CD4-positive, CD25-positive, alpha-beta regulatory T cell (primary cell): Measurements from ENCODE around the gene MARCHF11. TPM values are rescaled to one million over a fixed set of nuclear protein-coding genes. Genes with fewer than 3 reads are reported as not detected.
A peak's percentile ranks its signal among the peaks of the same experiment; 100 is the strongest.

Experiments used
- ATAC-seq, 2 donors: fragments of 150-1000 bp; cut with Tn5 transposase; one replicate each; pipeline ENCODE4 v1.10.0; 2021; ENCODE audit warnings: low read depth in 2 of 2, moderate number of reproducible peaks in 2 of 2, moderate library complexity in 1 of 2
- DNase-seq, 3 donors: peaks; one replicate each; pipeline versions ENCODE4 v3.0.0 to v3.0.0-alpha.2; 2012 to 2022; ENCODE audit warnings: mixed read lengths in 1 of 3
- H3K27ac ChIP-seq: one replicate; pipeline ENCODE4 v1.7.0; 2013; ENCODE audit warnings: mild to moderate bottlenecking, low read length; ENCODE audit not compliant: insufficient read depth, poor library complexity, severe bottlenecking
- H3K27me3 ChIP-seq: one replicate; pipeline ENCODE4 v1.7.0; 2013; ENCODE audit warnings: low read length; ENCODE audit not compliant: control insufficient read depth, insufficient read depth
- H3K36me3 ChIP-seq: one replicate; pipeline ENCODE4 v1.7.0; 2013; ENCODE audit warnings: mild to moderate bottlenecking, low read length, moderate library complexity; ENCODE audit not compliant: control insufficient read depth, insufficient read depth
- H3K4me1 ChIP-seq: 2 replicates; pipeline ENCODE4 v1.7.0; 2013; ENCODE audit warnings: mild to moderate bottlenecking, low read length; ENCODE audit not compliant: insufficient read depth, control insufficient read depth, poor library complexity, severe bottlenecking
- H3K4me3 ChIP-seq: one replicate; pipeline ENCODE4 v1.7.0; 2013; ENCODE audit warnings: low read depth, mild to moderate bottlenecking, low read length, moderate library complexity
- H3K9me3 ChIP-seq, 2 experiments: 1 replicate in 1 of 2; 2 replicates in 1 of 2; pipeline ENCODE4 v1.7.0; 2013; ENCODE audit warnings: low read length in 2 of 2, mild to moderate bottlenecking in 1 of 2, moderate library complexity in 1 of 2; ENCODE audit not compliant: control insufficient read depth in 2 of 2
- H3K27ac Mint-ChIP-seq, 3 donors: one replicate each; pipeline ENCODE4 v1.8.0; 2020 to 2022; ENCODE audit warnings: mild to moderate bottlenecking in 3 of 3, mixed read lengths in 3 of 3, moderate library complexity in 2 of 3
- H3K27me3 Mint-ChIP-seq: one replicate; pipeline ENCODE4 v1.8.0; 2022; ENCODE audit warnings: mild to moderate bottlenecking, mixed read lengths
- H3K36me3 Mint-ChIP-seq: one replicate; pipeline ENCODE4 v1.8.0; 2020; ENCODE audit warnings: mixed read lengths
- H3K4me1 Mint-ChIP-seq, 4 donors: one replicate each; pipeline ENCODE4 v1.8.0; 2020 to 2022; ENCODE audit warnings: mixed read lengths in 4 of 4, mild to moderate bottlenecking in 1 of 4
- H3K4me3 Mint-ChIP-seq, 4 donors: one replicate each; pipeline ENCODE4 v1.8.0; 2020 to 2022; ENCODE audit warnings: mild to moderate bottlenecking in 4 of 4, mixed read lengths in 4 of 4, moderate library complexity in 3 of 4
- H3K9me3 Mint-ChIP-seq, 7 donors: one replicate each; pipeline ENCODE4 v1.8.0; 2020 to 2022; ENCODE audit warnings: mixed read lengths in 7 of 7, mild to moderate bottlenecking in 3 of 7, moderate library complexity in 2 of 7
- polyA plus RNA-seq, 4 donors: library from polyadenylated mRNA; unstranded; fragments of 300-500 nt; fragmentation: Illumina TruSeq; gene quantifications; one replicate each; pipeline ENCODE4 v1.2.3, GENCODE V29; 2021
- total RNA-seq: library from RNA; stranded (reverse); gene quantifications from one replicate; pipeline ENCODE4 v1.2.3, GENCODE V29; 2022

The MARCHF11 gene, protein sequence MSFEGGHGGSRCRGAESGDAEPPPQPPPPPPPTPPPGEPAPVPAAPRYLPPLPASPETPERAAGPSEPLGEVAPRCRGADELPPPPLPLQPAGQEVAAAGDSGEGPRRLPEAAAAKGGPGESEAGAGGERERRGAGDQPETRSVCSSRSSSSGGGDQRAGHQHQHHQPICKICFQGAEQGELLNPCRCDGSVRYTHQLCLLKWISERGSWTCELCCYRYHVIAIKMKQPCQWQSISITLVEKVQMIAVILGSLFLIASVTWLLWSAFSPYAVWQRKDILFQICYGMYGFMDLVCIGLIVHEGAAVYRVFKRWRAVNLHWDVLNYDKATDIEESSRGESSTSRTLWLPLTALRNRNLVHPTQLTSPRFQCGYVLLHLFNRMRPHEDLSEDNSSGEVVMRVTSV
- total RNA-seq (not detected), polyA plus RNA-seq (not detected)

DNA sequence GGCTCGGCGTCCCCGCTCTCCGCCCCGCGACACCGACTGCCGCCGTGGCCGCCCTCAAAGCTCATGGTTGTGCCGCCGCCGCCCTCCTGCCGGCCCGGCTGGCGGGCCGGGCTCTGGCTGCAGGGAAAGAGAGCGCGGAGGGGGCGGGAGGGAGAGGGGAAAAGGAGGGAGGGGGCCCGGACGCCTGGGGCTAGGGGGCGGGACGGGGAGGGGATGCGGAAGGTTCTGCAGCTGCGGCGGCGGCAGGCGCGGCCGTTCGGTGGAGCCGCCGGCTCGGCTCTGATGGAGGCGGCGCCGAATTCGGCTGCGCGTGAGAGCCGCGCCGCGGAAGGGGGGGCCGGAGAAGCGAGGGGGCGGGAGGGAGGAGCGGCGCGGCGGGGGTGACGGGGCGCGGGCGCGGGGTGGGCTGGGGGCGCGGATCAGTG lies at the start of gene MARCHF11:
TSS of gene MARCHF11 (minus strand) at position 281 of the 425 bp plus-strand sequence. CDS start at position 65, 216 bp downstream.
- peaks cover 0 to 4% of the 10 kb centered on the region in 2 experiments for H3K9me3 ChIP-seq
- peaks cover 16% of the 10 kb centered on the region for H3K27me3 ChIP-seq
- H3K36me3 Mint-ChIP-seq = peaks cover 3% of the 10 kb centered on the region
- H3K27ac Mint-ChIP-seq = no peak within 1 kb of the TSS
- DNase-seq = no peak
- H3K27me3 Mint-ChIP-seq = peaks cover 31% of the 10 kb centered on the region
- no peak for ATAC-seq
- peaks cover 0 to 6% (median 2%) of the 10 kb centered on the region in 4 donors for H3K4me1 Mint-ChIP-seq
- H3K36me3 ChIP-seq = no peaks in the 10 kb centered on the region
- peaks cover 0 to 15% (median 3%) of the 10 kb centered on the region in 7 donors for H3K9me3 Mint-ChIP-seq
- H3K4me1 ChIP-seq = no peaks in the 10 kb centered on the region
- no peak within 1 kb of the TSS for H3K27ac ChIP-seq
- no peak within 1 kb of the TSS for H3K4me3 Mint-ChIP-seq
- H3K4me3 ChIP-seq = no peak within 1 kb of the TSS

DNA sequence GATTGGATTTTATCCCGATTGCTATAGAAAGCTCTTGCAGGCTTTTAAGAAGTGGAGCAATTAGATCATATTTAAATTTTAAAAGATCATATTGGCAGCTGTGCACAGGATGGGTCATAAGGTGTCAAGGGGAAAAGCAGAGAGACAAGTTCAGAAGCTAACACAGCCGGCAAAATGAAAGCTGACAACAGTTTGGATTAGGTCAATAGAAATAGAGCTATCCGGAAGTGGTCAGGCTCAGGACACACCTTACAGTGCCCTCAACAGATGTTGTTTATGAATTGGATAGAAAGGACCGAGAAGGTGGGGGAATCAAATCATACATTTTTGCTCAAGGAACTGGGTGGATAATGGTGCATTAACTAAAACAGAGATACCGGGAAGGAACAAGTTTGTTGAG lies 46.3 kb upstream of the MARCHF11 start:
- H3K9me3 ChIP-seq = no peaks in the 10 kb centered on the region
- ATAC-seq (no peak), DNase-seq (no peak)
- no peak overlapping the region for H3K27ac ChIP-seq
- H3K27ac Mint-ChIP-seq = no peak overlapping the region
- H3K4me3 ChIP-seq = no peak overlapping the region
- H3K27me3 Mint-ChIP-seq = peaks cover 6% of the 10 kb centered on the region
- H3K9me3 Mint-ChIP-seq = peaks cover 0 to 4% (median 0%) of the 10 kb centered on the region in 7 donors
- no peaks in the 10 kb centered on the region for H3K27me3 ChIP-seq
- no peak overlapping the region for H3K4me3 Mint-ChIP-seq
- no peaks in the 10 kb centered on the region for H3K4me1 ChIP-seq
- no peaks in the 10 kb centered on the region for H3K4me1 Mint-ChIP-seq
- no peaks in the 10 kb centered on the region for H3K36me3 Mint-ChIP-seq
- H3K36me3 ChIP-seq = no peaks in the 10 kb centered on the region

DNA sequence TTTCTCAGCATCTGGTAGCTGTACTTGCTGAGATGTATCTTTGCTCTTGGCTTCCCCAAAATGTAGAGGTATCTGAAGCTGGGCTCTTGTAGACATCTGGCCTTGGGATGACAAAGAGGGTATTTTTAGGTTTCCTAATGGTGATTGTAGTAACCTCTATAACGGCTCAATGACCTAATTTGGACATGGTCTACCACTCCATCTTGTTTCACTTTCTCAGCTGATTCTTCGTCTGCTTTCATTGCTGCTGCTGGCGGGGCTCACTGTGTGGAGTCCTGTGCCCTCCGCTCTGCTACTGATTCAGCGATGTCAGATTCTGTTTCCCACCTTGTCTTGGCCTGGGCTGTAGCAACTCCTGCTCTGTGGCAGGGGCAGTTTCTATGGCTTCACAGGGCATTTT lies 12.7 kb upstream of the MARCHF11 start:
- peaks cover 0 to 6% (median 2%) of the 10 kb centered on the region in 7 donors for H3K9me3 Mint-ChIP-seq
- no peak for DNase-seq
- H3K36me3 ChIP-seq = no peaks in the 10 kb centered on the region
- H3K4me3 ChIP-seq = no peak overlapping the region
- H3K27me3 Mint-ChIP-seq = no peaks in the 10 kb centered on the region
- H3K36me3 Mint-ChIP-seq = no peaks in the 10 kb centered on the region
- H3K27ac ChIP-seq = no peak overlapping the region
- H3K27me3 ChIP-seq = no peaks in the 10 kb centered on the region
- no peaks in the 10 kb centered on the region for H3K9me3 ChIP-seq
- H3K4me3 Mint-ChIP-seq = no peak overlapping the region
- no peaks in the 10 kb centered on the region for H3K4me1 ChIP-seq
- no peaks in the 10 kb centered on the region for H3K4me1 Mint-ChIP-seq
- H3K27ac Mint-ChIP-seq = no peak overlapping the region
- no peak for ATAC-seq

DNA sequence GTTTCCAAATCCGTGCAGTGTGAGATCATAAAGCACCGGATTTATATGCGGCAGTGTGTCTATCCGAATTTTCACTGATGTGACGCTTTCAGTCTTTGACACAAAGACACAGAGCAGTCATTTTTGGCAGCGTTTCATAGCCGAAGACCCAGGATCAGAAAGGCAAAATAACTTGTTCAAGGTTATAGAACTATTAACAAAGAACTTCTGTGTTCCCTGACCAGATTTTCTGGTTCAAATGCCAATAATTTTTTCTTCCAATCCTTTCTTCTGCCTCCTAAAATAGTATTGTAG lies 1.1 kb upstream of the MARCHF11 start:
- H3K4me1 ChIP-seq = no peaks in the 10 kb centered on the region
- no peak for DNase-seq
- Mint-ChIP-seq H3K4me3 (no peak overlapping the region), H3K4me1 (peaks cover 0 to 6% (median 2%) of the 10 kb centered on the region in 4 donors), H3K9me3 (peaks cover 0 to 15% (median 3%) of the 10 kb centered on the region in 7 donors), H3K27me3 (peaks cover 31% of the 10 kb centered on the region), H3K27ac (no peak overlapping the region), H3K36me3 (peaks cover 3% of the 10 kb centered on the region)
- no peaks in the 10 kb centered on the region for H3K36me3 ChIP-seq
- H3K27me3 ChIP-seq = peaks cover 16% of the 10 kb centered on the region
- no peak overlapping the region for H3K4me3 ChIP-seq
- H3K27ac ChIP-seq = no peak overlapping the region
- no peak for ATAC-seq
- H3K9me3 ChIP-seq = peaks cover 0 to 4% of the 10 kb centered on the region in 2 experiments

DNA sequence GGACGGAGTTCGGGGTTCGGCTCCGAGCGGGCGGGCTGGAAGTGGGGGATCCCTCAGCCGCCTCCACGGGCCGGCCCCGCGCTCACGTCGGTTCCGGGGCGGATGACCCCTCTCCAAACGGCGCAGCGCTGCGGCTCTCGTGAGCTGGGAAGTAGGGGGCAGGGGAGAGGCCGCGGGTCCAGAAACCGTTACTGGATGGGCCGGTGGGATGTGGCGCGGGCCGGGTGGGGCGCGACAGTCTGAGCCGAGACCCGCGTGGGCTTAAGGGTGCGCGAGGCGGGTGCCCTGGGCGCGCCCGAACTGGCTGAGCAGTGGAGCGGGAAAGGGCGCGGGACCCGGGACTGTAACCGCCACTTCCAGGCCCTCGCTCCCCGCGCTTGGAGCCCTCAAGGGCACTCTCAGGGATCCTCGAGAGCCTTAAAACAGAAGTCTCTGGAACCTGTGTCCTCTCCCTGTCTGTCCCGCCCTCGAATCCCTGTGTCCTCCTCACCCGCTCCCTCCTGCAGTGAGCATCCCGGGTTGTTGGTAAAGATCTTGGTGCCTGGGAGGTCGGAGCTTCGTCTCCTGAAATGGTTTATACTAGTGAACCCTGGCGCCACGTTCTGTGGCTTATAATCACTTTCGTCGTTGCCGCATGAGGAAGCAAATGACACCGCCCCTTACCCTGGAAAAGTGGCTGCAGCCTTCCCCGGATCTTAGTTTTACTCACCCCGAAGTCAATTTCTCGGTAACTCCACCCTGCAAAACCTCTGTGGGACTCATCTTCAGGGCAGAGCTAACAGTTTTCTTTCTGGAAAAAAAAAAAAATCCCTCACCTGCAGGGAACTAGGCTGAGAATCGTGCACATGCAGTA lies 571 bp upstream of the MARCHF11 start:
- Mint-ChIP-seq H3K4me3 (no peak overlapping the region), H3K27ac (no peak overlapping the region), H3K4me1 (peaks cover 0 to 6% (median 2%) of the 10 kb centered on the region in 4 donors), H3K36me3 (peaks cover 3% of the 10 kb centered on the region), H3K27me3 (peaks cover 31% of the 10 kb centered on the region), H3K9me3 (peaks cover 0 to 15% (median 3%) of the 10 kb centered on the region in 7 donors)
- Histone ChIP-seq H3K9me3 (peaks cover 0 to 4% of the 10 kb centered on the region in 2 experiments), H3K4me3 (no peak overlapping the region), H3K27me3 (peaks cover 16% of the 10 kb centered on the region), H3K4me1 (no peaks in the 10 kb centered on the region), H3K36me3 (no peaks in the 10 kb centered on the region), H3K27ac (no peak overlapping the region)
- no peak for ATAC-seq
- no peak for DNase-seq

DNA sequence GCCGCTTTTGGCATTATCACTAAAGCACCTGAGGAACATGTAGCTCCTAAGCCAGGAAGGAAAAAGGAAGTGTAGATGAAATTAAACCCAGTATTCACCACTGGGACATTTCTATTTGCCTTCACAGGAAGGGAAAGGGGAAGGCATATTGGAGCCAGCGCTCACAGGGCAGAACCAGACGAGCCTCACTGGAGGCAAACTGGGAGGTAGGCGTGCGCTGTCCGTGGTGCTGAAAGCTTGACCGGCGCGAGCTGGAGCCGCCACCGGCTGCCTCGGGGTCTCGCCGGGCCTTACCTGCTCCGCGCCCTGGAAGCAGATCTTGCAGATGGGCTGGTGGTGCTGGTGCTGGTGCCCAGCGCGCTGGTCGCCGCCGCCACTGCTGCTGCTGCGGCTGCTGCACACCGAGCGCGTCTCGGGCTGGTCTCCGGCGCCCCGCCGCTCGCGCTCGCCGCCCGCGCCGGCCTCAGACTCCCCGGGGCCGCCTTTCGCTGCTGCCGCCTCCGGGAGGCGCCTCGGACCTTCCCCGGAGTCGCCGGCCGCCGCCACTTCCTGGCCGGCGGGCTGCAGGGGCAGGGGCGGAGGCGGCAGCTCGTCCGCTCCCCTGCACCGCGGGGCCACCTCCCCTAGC lies 732 bp downstream of the MARCHF11 start:
- Mint-ChIP-seq H3K27me3 (peaks cover 31% of the 10 kb centered on the region), H3K4me3 (no peak overlapping the region), H3K36me3 (peaks cover 3% of the 10 kb centered on the region), H3K4me1 (peaks cover 0 to 6% (median 2%) of the 10 kb centered on the region in 4 donors), H3K27ac (no peak overlapping the region), H3K9me3 (peaks cover 0 to 15% (median 5%) of the 10 kb centered on the region in 7 donors)
- Histone ChIP-seq H3K27ac (no peak overlapping the region), H3K9me3 (peaks cover 0 to 4% of the 10 kb centered on the region in 2 experiments), H3K4me1 (no peaks in the 10 kb centered on the region), H3K36me3 (no peaks in the 10 kb centered on the region), H3K4me3 (no peak overlapping the region), H3K27me3 (peaks cover 16% of the 10 kb centered on the region)
- peak in 1 of 3 donors; percentile 9 for DNase-seq
- ATAC-seq = no peak

DNA sequence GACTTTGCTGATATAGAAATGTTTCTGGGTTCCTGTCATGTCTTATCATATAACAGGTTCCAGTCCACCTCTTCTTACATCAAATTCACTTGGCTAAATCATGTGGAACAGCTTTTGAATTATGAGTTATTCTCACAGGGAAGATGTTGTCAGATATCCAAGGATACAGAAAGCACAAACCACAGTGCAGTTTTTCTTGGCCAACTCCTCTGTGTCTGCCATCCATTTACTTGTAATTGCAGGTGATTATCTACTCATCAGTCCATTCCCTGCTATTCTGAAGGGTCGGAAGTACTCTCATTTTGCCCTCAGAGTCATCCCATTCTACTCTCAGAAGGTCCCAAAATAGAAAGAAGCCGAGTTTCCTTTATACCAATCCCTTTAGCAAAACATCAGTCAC lies 10.0 kb downstream of the MARCHF11 start:
- Mint-ChIP-seq H3K27ac (no peak overlapping the region), H3K4me1 (no peaks in the 10 kb centered on the region), H3K36me3 (no peaks in the 10 kb centered on the region), H3K9me3 (peaks cover 0 to 5% (median 2%) of the 10 kb centered on the region in 7 donors), H3K27me3 (no peaks in the 10 kb centered on the region), H3K4me3 (no peak overlapping the region)
- H3K4me1 ChIP-seq = no peaks in the 10 kb centered on the region
- H3K27ac ChIP-seq = no peak overlapping the region
- H3K9me3 ChIP-seq = no peaks in the 10 kb centered on the region
- H3K4me3 ChIP-seq = no peak overlapping the region
- ATAC-seq = no peak
- no peaks in the 10 kb centered on the region for H3K27me3 ChIP-seq
- no peaks in the 10 kb centered on the region for H3K36me3 ChIP-seq
- no peak for DNase-seq
